Measurements from ENCODE around the gene MRPL12.

The MRPL12 gene

DNA sequence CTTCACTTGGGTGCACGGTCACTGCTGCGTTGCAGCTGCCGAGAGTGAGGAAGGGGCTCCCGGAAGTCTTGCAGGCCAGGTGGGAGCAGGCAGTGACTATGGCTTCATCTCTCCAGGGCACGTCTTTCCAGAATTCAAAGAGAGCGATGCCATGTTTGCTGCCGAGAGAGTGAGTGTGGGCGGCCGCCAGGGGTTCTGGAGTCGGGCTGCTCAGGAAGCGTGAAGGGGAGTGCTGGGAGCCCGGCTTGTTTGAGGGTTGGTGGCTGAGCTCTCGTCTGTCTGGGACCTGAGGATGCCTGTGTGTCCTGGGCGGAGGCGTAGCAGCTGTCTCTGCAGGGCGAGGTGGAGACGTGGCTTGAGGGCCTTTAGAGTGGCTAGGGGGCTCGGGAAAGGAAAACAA lies 13.1 kb upstream of the MRPL12 start:
- H3K27ac ChIP-seq: no peak overlapping the region

DNA sequence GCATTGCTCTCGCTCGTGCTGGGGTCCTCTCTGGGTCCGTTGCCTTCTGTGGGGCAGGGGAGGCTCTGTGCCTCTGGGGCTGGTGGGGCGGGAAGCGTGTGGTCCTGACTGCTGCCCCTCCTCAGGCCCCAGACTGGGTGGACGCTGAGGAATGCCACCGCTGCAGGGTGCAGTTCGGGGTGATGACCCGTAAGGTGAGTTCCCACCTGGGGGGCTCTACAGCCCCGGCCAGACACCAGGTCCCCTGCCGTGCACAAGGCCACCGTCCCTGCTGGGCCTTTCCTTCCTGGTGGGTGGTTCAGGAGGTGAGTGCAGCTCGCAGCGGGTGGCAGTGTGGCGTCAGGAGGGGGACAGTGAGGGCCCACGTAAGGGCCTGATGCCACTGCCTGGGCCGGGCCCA lies 12.6 kb upstream of the MRPL12 start:
- TF ChIP-seq ZFX (IDR thresholded peaks at IDR 0.05): no peak
- TF ChIP-seq, protein P1, sequence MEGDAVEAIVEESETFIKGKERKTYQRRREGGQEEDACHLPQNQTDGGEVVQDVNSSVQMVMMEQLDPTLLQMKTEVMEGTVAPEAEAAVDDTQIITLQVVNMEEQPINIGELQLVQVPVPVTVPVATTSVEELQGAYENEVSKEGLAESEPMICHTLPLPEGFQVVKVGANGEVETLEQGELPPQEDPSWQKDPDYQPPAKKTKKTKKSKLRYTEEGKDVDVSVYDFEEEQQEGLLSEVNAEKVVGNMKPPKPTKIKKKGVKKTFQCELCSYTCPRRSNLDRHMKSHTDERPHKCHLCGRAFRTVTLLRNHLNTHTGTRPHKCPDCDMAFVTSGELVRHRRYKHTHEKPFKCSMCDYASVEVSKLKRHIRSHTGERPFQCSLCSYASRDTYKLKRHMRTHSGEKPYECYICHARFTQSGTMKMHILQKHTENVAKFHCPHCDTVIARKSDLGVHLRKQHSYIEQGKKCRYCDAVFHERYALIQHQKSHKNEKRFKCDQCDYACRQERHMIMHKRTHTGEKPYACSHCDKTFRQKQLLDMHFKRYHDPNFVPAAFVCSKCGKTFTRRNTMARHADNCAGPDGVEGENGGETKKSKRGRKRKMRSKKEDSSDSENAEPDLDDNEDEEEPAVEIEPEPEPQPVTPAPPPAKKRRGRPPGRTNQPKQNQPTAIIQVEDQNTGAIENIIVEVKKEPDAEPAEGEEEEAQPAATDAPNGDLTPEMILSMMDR (conservative IDR thresholded peaks at IDR 0.05): no peak
- no peak overlapping the region for H3K27ac ChIP-seq

More for the DNA sequence above, 13.1 kb upstream of the MRPL12 start:
- no peak for TF ChIP-seq ZFX (IDR thresholded peaks at IDR 0.05)
- TF ChIP-seq, protein P1 (conservative IDR thresholded peaks at IDR 0.05): no peak

DNA sequence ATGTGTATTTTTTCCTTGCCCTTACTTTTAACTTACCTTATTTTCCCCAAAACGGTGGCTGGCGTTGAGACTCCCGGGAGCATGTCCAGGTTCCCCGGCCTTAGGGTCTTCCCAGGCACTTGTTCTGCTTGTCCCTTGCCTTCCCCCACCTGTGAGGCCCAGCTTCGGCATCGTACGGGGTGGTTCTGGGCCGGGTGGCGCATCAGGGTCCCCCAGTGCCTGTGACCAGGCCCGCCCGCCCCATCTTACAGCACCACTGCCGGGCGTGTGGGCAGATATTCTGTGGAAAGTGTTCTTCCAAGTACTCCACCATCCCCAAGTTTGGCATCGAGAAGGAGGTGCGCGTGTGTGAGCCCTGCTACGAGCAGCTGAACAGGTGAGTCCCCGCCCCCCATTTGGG lies 12.0 kb upstream of the MRPL12 start:
- TF ChIP-seq ZFX (IDR thresholded peaks at IDR 0.05): no peak
- TF ChIP-seq, protein P1 (conservative IDR thresholded peaks at IDR 0.05): no peak
- no peak overlapping the region for H3K27ac ChIP-seq

DNA sequence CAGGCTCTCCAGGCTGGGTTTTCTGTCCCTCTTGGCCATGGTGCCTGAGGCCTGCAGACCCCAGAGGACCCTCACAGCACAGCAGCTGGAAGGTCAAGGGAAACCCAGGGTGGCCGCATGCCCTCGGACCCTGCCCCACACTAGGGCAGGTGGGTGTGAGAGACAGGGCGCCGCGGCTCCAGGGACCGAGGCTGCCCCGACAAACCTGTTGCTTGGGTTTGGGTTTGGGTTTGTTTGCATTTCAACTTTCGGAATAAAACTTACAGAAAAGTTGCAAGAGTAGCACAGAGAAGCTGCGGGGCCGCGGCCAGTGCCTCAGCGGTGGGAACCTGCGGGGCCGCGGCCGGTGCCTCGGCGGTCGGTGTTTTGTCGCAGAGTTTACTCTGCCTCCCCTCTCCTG lies 11.6 kb upstream of the MRPL12 start:
- no peak for TF ChIP-seq ZFX (IDR thresholded peaks at IDR 0.05)
- TF ChIP-seq, protein P1 (conservative IDR thresholded peaks at IDR 0.05): no peak

DNA sequence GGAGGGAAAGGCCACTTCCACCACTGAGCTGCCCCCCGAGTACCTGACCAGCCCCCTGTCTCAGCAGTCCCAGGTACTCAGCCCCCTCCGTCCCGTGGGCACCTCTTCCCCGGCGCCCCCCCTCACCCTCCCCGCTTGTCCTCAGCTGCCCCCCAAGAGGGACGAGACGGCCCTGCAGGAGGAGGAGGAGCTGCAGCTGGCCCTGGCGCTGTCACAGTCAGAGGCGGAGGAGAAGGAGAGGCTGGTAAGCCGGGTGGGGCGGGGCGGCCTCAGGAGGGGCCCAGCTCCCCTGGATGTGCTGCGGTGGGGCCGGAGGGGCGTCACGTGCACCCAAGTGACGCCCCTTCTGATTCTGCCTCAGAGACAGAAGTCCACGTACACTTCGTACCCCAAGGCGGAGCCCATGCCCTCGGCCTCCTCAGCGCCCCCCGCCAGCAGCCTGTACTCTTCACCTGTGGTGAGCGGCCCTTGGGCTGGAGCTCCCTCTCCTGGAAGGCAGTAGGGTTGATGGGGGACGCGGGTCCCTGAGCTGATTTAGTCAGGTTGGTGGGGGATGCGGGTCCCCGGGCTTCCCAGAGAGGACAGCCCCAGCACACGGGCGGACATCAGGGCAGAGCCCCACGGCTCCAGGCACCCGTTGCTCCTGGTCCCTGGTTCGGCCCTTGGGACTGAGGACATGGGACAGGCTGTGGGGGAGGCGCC lies 9.5 kb upstream of the MRPL12 start:
- H3K27ac ChIP-seq: no peak overlapping the region
- TF ChIP-seq, protein P1 (conservative IDR thresholded peaks at IDR 0.05): no peak
- no peak for TF ChIP-seq ZFX (IDR thresholded peaks at IDR 0.05)

More for the DNA sequence above, 11.6 kb upstream of the MRPL12 start:
- no peak overlapping the region for H3K27ac ChIP-seq

DNA sequence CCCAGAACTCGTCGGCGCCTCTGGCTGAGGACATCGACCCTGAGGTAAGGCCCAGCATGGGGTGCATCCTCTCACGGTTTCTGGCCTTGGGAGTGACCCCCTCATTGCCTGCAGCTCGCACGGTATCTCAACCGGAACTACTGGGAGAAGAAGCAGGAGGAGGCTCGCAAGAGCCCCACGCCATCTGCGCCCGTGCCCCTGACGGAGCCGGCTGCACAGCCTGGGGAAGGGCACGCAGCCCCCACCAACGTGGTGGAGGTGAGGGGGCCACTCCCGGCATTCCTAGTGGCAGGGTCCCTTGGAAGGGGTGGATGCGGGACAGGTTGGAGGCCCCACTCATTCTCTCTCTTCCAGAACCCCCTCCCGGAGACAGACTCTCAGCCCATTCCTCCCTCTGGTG lies 8.4 kb upstream of the MRPL12 start:
- TF ChIP-seq, protein P1 (conservative IDR thresholded peaks at IDR 0.05): no peak
- TF ChIP-seq ZFX (IDR thresholded peaks at IDR 0.05): no peak
- no peak overlapping the region for H3K27ac ChIP-seq

DNA sequence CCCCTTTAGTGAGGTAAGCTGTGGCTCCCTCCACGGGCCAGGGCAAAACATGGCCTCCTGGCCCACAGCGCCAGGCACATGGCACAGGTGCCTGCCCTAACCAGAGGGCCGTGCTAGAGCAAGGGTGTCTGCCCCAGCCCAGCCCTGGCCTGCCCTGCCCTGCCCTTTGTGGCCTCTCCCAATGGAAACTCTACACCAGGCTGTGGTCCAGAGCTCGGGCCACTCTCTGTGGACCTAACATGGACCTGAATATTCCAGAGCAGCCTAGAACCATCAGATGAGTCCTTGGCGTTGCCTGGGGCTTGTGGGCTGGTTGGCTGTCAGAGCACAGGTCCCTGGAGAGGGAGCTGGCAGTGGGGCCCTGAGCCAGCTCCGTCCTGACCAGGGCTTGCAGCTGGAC lies 8.0 kb upstream of the MRPL12 start:
- no peak for TF ChIP-seq ZFX (IDR thresholded peaks at IDR 0.05)
- TF ChIP-seq, protein P1 (conservative IDR thresholded peaks at IDR 0.05): no peak
- no peak overlapping the region for H3K27ac ChIP-seq

Measured in C4-2B (cell line).